Left kidney (tissue), 8 donors: ENCODE results near the gene TINAG. TPM values are rescaled to one million over a fixed set of nuclear protein-coding genes. Genes with fewer than 3 reads are reported as not detected.

Experiments
- DNase-seq: peaks from one replicate; pipeline ENCODE4 v3.0.0-alpha.2; 2013
- long read RNA-seq, 8 donors: transcript quantifications; one replicate each; lab custom pipeline, GENCODE V29; 2026
- polyA plus RNA-seq: library from polyadenylated mRNA; unstranded; fragments of 120-200 nt; gene quantifications from one replicate; pipeline ENCODE4 v1.2.1, GENCODE V29; 2013; ENCODE audit not compliant: insufficient read length

The TINAG gene, protein sequence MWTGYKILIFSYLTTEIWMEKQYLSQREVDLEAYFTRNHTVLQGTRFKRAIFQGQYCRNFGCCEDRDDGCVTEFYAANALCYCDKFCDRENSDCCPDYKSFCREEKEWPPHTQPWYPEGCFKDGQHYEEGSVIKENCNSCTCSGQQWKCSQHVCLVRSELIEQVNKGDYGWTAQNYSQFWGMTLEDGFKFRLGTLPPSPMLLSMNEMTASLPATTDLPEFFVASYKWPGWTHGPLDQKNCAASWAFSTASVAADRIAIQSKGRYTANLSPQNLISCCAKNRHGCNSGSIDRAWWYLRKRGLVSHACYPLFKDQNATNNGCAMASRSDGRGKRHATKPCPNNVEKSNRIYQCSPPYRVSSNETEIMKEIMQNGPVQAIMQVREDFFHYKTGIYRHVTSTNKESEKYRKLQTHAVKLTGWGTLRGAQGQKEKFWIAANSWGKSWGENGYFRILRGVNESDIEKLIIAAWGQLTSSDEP
- polyA plus RNA-seq = 37.3 TPM
- long read RNA-seq, donor 1, partial matches to known transcripts = 18 of 22 reads
- long read RNA-seq, donor 1, other reads (novel, unspliced or antisense) = 0 of 22 reads
- long read RNA-seq, donor 2, transcript TINAG-201 (11 exons, 1,754 nt) = major isoform, 5 of 26 reads
- long read RNA-seq, donor 2, partial matches to known transcripts = 18 of 26 reads
- long read RNA-seq, donor 2, other reads (novel, unspliced or antisense) = 0 of 26 reads
- long read RNA-seq, donor 3, partial matches to known transcripts = 11 of 14 reads
- long read RNA-seq, donor 3, other reads (novel, unspliced or antisense) = 0 of 14 reads
- long read RNA-seq, donor 4 = 0 reads
- long read RNA-seq, donor 5, transcript TINAG-201 (11 exons, 1,754 nt) = major isoform, 15 of 107 reads
- long read RNA-seq, donor 5, partial matches to known transcripts = 83 of 107 reads
- long read RNA-seq, donor 5, other reads (novel, unspliced or antisense) = 5 of 107 reads
- long read RNA-seq, donor 6, partial matches to known transcripts = 14 of 16 reads
- long read RNA-seq, donor 6, other reads (novel, unspliced or antisense) = 0 of 16 reads
- long read RNA-seq, donor 7, partial matches to known transcripts = 24 of 31 reads
- long read RNA-seq, donor 7, other reads (novel, unspliced or antisense) = 0 of 31 reads
- long read RNA-seq, donor 8, partial matches to known transcripts = 8 of 9 reads
- long read RNA-seq, donor 8, other reads (novel, unspliced or antisense) = 0 of 9 reads

DNA sequence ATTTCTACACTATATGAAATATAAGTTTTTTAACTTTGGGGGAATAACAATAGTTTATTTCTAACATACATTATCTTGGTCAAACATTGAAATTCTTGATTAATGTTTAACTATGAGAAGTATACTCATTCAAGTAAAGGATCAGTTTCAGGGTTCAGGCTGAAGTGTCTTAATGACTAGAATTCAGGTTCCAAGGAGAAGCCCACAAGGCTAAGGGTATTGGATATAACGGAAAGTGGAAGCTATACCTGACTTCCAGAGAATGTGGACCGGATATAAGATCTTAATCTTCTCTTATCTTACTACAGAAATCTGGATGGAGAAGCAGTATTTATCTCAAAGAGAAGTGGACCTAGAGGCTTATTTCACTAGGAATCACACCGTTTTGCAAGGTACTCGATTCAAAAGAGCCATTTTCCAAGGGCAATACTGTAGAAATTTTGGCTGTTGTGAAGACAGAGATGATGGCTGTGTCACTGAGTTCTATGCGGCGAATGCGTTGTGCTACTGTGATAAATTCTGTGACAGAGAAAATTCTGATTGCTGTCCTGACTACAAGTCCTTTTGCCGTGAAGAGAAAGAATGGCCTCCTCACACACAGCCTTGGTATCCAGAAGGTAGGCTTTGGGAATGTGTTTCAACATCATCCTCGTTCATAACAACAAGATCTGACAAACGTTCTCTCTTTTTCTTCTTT lies at the start of gene TINAG:
Gene TINAG (plus strand): TSS at position 153 of the 697 bp plus-strand sequence. CDS start 110 bp downstream, at position 263.
- no peak for DNase-seq

DNA sequence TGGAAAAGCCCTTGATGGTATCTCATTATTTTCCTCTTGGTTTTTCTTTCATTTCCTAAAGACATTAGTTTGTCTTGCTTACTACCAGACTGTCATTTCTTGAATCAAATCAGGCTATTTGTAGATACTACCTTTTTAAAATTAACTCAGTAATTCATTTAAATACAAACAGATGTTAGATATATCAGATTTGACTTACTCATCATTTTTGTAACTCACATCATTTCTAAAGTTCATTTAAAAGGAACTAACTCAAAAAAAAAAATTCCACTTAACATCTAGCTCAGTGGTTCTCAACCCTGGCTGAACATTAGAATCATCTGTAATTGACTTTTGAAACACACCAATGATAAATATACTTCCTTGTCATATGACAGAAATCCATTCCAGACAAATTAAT lies 48.2 kb upstream of the TINAG start:
- DNase-seq = no peak

DNA sequence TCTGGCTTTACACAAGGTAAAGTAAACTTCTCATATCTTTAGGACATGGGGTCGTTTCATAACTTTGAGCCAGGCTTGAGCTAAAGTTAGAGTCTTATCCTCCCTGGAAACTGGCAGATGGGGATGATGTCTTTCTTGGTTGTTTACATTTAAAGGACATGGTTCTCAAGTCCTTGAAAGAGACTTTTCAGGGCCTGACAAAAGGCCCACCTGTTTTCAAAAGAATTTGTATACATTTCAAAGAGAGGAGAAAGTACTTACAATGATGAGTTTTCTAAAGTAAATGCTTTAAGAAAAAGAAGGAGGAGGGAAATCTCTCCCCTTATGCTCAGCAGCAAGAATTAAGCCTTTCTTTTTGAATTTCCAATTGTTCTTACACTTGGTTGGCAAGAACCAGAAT lies 45.7 kb upstream of the TINAG start:
- no peak for DNase-seq

DNA sequence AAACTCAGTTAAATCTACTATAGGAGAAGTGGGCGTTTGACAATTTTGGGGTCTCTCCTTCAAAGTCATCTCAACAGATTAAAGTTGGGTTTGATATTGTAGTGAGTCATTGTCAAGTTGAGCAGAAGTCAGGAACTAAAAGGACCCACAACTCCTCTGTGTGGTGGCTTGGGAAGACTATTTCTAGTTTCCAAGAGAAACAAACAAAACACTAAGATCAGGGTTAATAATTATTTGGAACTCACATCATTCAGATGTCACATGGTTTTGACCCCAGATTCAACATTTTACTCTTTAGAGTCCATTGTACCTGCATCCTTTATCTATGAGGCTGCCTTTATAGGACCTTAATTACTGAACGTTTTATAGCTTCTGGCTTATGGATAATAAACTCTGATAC lies 45.3 kb upstream of the TINAG start:
- no peak for DNase-seq

DNA sequence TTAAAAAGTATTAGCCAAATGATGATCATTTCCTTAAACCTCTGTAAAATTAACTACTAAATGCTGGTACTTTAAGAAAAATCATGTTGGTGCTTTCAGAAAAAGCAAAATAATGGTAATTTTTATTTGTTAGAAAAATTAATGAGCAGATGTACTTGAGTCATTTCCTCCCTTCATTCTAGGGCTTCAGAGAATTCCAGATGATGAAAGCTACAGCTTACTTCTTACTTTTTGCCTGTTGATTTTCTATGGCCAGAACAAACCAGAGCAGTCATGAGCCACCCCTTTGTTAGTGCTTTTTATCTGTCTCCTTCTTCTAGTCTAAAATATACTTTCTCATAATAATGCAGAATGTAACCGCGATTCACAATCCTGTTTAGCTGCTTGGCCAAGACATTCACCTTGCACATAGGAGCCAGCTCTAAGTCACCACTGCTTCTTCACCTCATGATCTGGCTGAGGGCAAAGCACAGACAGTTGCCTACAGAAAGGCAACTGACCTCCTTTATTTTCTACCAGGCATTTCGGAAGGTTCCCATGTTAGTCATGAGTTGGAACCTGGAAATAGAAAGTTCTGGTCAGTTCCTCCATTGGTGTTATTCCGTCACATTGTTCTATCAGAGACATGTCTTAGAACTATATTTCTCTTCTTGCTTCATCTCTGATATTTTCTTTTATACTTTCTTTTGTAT lies 43.5 kb upstream of the TINAG start:
- no peak for DNase-seq

DNA sequence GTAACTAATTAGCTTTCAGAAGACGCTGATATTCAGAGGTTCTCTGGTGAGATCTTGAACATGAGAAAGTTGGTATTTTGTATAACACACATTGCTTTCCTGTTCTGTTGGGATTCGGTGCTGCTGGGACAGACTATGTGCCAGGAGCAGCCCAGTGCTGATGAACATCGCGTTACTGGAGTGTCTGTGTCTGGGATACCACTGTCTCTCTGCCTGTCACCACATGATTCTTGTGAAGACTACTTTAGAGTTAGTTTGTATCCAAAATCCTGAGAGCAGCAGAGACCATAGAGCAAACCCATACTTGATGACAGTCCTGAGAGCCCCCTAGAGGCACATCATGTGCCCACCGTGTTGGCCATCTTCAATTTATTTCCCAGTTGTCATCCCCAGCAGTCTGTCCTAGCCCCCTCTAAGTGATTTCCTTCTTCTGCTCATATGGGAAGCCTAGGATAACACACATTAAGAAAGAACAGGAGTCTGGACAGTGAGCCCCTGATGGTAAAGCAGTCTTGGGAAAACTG lies 41.8 kb upstream of the TINAG start:
- DNase-seq = no peak

DNA sequence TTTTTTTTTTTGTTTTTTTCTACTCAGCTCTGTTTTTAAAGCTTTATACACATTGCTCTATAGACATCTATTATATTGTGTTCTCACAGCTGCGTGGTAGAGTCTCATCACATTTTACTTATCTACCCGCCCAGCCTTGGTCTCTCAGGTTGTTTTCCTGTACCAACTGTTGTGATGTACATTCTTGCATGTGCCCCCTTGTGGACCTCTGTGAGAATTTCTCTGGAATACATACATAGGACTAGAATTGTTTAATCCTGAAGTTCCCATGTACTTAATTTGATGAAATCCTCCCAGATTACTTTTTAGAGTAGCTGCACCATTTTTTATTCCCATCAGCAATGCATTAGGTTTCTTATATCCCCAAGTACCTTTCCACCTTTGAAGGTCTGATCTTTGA lies 40.4 kb upstream of the TINAG start:
- peak; percentile 34 for DNase-seq

DNA sequence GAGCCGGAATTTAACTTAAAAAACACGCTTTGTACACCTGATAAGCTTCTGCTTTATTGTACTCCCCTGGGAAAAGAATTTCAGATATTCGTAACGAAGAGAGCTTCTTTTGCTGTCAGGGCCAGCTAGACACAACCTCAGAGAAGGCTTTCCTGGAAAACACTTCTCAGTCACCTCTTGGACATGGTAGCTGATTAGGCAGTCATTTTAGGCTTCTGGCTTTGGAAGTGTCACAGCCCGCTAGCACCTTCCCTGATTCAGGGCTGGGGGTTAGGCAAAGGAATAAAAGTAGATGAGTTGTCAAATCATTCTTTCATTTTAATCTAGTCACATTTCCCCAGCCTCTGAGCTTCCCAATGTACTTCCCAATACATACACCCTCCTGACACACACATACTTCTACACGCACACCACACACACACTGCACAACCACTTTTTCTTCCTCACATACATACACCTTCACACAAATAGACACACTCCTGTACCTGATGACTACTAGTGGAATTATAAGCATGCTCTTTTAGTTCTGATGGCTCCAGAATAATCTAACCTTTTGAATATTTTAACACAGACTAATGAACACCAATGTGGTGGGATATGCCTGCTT lies 34.9 kb upstream of the TINAG start:
- DNase-seq = no peak

DNA sequence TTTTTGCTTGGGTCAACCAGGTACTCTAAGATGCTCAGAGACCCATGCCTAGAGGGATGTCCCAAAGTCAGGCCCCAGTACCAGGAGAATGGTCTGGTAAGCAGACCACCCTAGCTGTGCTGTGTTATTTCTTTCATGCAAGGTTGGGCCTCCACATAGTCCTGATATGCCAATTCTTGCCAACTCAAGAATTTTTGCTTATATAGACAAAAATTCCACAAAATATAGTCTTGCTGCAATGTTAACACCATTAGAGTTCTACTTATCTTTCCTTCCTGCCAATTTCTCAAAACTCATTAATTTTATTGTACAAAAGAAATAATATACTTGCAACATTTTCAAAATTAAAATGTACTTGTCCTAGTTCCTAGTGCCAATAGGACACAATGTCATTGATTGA lies 33.9 kb upstream of the TINAG start:
- no peak for DNase-seq

DNA sequence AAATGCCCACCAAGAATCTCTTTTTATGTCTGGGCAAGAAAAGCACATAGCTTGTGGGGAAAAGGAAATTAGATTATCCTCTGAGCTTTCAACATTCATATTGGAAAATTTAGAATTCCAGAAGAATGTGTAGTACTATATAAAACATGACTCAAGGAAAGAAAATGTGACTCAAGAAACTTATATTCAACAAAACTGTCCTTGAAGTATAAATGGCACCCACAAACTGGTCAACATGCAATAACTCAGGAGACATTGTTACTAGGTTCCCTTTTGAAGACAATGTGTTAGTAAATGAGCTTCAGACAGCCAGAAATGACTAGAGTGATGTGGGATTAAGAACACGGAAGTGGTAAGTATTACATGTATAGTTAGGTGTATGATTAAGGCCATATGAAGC lies 26.1 kb upstream of the TINAG start:
- DNase-seq = no peak

DNA sequence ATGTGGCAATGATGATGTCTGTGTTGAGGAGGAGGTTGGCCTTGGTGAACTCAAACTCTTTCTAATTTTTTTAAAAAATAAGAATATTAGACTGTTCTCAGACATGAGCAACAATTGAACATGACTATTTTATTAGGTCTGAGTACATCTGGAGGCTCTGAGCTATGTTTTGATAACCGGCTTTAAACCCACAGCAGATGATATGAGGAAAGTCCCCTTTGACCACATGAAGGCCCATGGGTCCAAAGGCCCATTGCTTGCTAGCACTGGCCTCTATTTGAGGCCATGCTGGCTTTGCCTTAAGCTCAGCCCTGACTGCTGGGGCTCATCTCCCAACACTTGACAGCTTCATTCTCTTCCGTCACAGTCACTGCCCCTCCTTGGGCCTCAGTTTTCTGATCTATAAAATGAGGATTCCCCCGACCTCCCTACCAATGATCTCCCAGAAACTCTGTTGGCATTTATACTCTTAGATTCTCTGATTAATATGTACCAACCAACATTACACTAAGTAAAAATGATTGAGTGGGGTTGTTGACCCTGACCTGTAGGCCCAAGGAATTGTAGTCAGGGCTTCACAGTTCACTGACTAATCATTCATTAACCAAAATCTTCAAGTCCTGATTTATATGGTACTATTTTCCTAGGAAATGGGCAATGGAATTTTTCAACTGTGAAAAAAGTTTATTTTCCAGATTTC lies 23.9 kb upstream of the TINAG start:
- peak; percentile 25 for DNase-seq

DNA sequence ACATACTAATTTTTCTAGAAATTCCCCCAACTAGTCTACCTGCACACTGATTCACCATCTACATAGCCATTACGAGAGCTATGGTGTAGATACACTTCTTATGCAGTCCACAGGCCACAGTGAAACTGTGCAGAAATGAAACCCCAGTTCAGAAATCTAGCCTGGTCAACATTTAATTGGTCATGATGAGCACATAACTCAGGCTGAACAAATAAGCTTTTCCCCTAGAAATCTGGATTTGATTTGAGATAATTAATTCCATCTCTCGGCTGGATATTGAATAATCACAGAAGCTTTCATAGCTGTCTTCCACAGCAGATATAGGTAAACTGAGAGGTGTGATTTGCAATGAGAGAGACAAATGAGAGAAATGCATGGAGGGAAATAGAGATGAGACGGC lies 22.6 kb upstream of the TINAG start:
- DNase-seq = no peak

DNA sequence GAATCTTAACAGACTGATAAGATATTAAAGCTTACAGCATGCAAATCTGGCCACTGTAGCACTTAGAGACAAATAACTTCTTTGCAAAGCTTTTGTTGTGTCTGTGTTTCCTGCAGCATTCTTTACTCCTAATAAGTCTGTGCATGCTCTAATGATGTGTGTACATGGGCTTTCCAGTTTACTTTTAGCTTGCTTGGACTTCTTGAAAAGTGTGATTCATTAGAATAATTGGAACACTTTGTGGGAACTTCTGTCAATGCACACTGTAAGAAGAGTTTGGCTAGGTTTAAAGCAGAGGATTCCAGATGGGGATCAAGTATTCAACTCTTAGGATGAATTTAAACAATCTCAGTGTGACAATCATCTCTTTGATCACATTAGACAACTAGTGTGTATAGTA lies 22.1 kb upstream of the TINAG start:
- no peak for DNase-seq

DNA sequence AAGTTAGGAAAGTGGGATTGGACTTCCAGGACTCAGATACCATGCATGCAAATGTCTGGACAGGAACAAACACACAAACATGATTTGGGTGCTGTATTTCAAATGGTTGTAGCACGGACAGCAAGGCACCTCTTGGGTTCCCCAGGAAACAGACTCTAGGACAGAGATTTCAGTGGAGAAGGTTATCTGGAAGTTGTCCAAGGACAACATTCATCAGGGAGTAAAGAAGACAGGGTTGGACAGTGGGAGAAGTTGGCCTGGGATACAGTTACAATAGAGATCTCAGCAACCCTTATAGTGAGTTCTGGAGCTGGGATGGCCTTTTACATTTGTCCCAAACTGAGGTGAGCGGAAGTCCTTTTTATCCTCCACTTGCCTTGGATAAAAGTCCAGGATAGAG lies 19.8 kb upstream of the TINAG start:
- DNase-seq = peak; percentile 12

DNA sequence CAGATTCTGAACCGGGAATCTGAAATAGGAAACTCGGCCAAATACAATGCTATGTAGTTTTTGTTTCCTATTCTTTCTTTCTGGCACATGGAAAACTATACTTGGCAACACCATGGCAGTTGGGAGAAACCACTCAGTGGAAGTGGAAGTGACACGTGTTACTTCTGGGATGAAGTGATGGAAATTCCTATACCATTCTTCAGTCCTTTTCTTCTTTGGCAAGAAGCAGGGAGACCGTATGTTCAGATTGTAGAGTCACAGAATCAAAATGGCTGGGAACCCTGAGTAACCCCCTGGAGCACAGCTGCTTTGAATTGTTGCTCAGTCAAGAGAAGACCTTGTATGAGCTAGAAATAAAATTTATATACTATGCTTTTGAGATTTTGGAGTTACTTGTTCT lies 18.8 kb upstream of the TINAG start:
- DNase-seq = no peak

DNA sequence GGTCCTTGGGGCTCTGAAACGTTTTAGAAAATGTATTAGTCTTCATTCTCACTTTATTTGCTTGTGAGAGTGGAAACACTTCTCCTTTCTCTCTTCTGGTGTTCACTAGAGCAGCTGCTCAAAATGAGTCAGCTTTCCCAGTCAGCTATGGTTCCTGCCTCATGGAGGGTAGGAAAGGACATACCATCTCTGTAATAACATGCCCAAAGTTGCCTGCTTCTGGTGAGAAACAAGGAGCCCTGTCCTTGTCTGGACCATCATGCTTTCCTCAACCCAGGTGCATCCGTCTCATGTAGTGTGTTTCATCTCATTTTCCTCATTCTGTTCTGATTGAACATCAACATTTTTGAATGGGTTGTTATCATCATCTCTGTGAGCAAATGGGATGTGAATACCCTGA lies 17.1 kb upstream of the TINAG start:
- DNase-seq = no peak

DNA sequence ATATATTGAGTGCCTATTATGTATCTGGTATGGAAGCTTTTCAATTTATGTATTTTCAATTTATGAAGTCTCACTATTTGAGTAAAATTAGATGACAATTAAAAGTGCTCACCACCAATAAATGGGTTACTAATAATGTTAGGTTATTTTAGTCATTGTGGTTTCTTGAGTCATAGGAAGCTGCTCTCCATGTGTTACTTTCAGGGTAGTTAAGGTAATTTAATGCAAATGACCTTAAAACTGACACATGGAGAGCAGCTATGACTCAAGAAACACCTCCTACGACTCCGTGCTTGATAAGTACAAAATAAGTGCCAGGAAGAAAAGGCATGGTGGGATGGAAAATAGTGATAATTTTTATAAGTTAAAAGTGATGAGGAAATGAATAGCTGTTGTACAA lies 16.5 kb upstream of the TINAG start:
- DNase-seq = no peak

DNA sequence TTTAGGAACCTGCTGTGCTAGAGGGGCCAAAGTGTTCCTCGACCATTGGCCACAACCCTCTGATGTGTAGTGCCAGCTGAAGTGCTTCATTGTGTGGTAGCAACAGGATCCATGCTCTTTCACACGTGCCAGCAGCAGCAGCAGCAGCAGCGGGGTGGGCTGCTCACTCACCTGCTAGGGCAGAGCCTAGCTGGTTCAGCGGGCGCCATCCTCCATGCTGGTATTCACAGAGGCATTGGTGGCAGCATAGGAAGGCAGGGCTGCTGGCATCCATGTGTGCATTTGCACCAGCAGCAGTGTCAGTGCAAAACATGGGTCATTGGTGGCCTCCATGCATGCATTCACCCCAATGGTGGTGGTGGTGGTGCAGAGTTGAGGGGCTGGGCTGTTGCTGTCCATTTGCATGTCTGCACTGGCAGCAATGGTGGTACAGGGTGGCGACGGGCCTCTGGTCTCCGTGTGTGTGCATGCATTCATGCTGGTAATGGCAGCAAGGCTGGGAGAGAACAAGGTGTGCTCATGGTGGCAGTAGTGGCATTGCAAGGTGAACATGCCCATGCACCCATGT lies 13.2 kb upstream of the TINAG start:
- DNase-seq = no peak

DNA sequence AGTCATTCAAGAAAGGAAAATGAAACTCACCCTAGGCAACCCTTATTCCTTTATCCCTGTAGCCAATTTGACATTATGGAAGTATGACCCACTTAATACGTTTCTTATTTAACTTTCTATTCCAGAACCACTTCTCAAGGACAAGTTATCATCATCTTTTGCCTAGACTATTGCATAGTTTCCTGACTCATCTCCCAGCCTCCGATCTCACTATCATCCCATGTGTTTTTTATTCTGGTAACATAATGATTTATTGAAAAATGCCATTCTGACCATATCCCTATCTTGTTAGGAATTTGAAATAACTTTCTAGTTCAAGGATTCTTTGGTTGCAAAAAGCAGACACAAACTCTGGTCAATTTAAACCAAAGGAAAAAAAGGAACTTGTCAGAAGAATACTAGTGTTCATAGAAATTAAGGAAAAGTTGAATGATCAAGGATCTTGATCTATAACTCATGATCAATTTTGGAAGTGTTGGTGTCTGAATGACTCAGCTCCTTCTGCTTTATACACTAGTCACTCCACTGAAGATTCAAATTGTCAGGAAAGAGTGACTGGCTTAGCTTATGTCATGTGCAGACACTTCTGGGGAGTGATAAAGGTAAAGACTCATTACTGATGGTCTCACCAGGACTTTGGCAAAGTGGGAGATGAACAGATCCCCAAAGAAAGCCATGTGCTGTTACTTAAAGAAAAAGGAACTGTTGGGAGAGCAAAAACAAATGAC lies 8.5 kb upstream of the TINAG start:
- DNase-seq = no peak
